Gastrocnemius medialis (tissue), 4 donors: ENCODE data around the gene NDRG4. TPM values are rescaled to one million over a fixed set of nuclear protein-coding genes. Genes with fewer than 3 reads are reported as not detected.
A peak's percentile ranks its signal among the peaks of the same experiment; 100 is the strongest.

ENCODE experiments used
- ATAC-seq, 2 donors: fragments of 150-250 bp; one replicate each; pipeline ENCODE4 v1.9.1; 2016
- DNase-seq, 2 donors: peaks; one replicate each; pipeline ENCODE4 v3.0.0-alpha.2; 2019
- H3K27ac ChIP-seq, 4 donors: fragments of 200-600 bp; sonication (generic); 1 replicate in 1 of 4; 2 replicates in 3 of 4; pipeline ENCODE4 v1.5.1; 2016 to 2018; ENCODE audit warnings: mild to moderate bottlenecking in 2 of 4, moderate library complexity in 1 of 4
- H3K27me3 ChIP-seq, 3 donors: fragments of 200-600 bp; sonication (generic) in 2 of 3; 1 replicate in 1 of 3; 2 replicates in 2 of 3; pipeline versions ENCODE4 v1.5.1 to v1.6.0; 2016 to 2019; ENCODE audit warnings: mild to moderate bottlenecking in 1 of 3, moderate library complexity in 1 of 3
- H3K36me3 ChIP-seq, 2 donors: fragments of 200-600 bp; sonication (generic) in 1 of 2; one replicate each; pipeline ENCODE4 v1.5.1; 2017 to 2018
- H3K4me1 ChIP-seq, 2 donors: fragments of 200-600 bp; sonication (generic) in 1 of 2; one replicate each; pipeline ENCODE4 v1.5.1; 2016 to 2017; ENCODE audit warnings: mild to moderate bottlenecking in 2 of 2
- H3K4me3 ChIP-seq, 4 donors: fragments of 200-600 bp; sonication (generic) in 3 of 4; 1 replicate in 1 of 4; 2 replicates in 3 of 4; pipeline ENCODE4 v1.5.1; 2016 to 2019; ENCODE audit warnings: mild to moderate bottlenecking in 2 of 4
- H3K9me3 ChIP-seq, 3 donors: fragments of 200-600 bp; sonication (generic) in 2 of 3; 1 replicate in 1 of 3; 2 replicates in 2 of 3; pipeline ENCODE4 v1.5.1; 2016 to 2019
- POLR2A ChIP-seq, 2 donors: fragments of 450-650 bp; IDR thresholded peaks; one replicate each; pipeline ENCODE4 v1.6.1; 2017; ENCODE audit warnings: antibody characterized with exemption in 2 of 2, mild to moderate bottlenecking in 2 of 2, moderate library complexity in 2 of 2
- in situ Hi-C, 4 donors: fragments of 200-750 bp; cut with MboI; loops; one replicate each; pipeline versions ENCODE4 v1.15.0 to v1.8.0; 2017; ENCODE audit warnings: low sequenced_read_pairs in 4 of 4
- intact Hi-C: fragments of 100-400 bp; cut with DNase I; formaldehyde crosslinking; loops from one replicate; pipeline ENCODE4 v1.15.1; 2023; ENCODE audit warnings: low total_unique reads
- total RNA-seq, 4 donors: library from RNA; depleted of rRNA; stranded (reverse); fragments of >200 nt; gene quantifications; one replicate each; pipeline versions ENCODE4 v1.1.0 to v1.2.3, GENCODE V29; 2016
- TF ChIP-seq, protein P1 (sequence below), 5 experiments: fragments of 450-650 bp in 3 of 5; fragments of 200-600 bp in 2 of 5; sonication (generic) in 2 of 5; IDR thresholded peaks in 4 of 5; conservative IDR thresholded peaks in 1 of 5; 1 replicate in 4 of 5; 2 replicates in 1 of 5; pipeline ENCODE4 v1.5.1; 2016 to 2019; ENCODE audit warnings: antibody characterized with exemption in 5 of 5, mild to moderate bottlenecking in 3 of 5, moderate library complexity in 3 of 5

NDRG4 gene
- total RNA-seq, 4 donors from 2014 or later = 2.0 to 13.3 (median 6.5) TPM

DNA sequence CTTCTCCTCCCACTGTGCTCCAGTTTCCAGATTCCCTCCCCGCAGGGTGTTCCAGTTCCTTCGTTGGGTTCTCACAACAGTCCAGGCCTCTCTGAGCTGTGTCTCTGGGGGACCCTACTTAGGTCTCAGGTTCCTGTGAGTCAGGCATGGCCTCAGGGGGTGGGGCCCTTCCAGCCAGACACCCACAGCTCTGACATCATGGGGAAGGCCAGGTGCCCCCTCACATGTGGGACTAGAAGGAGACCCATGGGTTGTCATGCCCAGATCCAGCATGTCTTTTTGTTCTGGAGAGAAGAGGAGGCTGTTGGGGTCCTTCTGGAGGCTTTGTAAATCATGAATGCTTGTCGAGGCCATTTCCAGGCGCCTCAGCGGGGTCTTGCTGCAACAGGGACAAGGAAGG, 32.0 kb upstream of the NDRG4 start:
- Histone ChIP-seq H3K4me3 (no peak overlapping the region), H3K36me3 (no peaks in the 10 kb centered on the region), H3K27me3 (peaks cover 30 to 50% (median 37%) of the 10 kb centered on the region in 3 donors), H3K4me1 (peaks cover 0 to 7% of the 10 kb centered on the region in 2 donors), H3K27ac (no peak overlapping the region), H3K9me3 (no peaks in the 10 kb centered on the region)
- TF ChIP-seq POLR2A (IDR thresholded peaks at IDR 0.05) = no peak
- TF ChIP-seq, protein P1, sequence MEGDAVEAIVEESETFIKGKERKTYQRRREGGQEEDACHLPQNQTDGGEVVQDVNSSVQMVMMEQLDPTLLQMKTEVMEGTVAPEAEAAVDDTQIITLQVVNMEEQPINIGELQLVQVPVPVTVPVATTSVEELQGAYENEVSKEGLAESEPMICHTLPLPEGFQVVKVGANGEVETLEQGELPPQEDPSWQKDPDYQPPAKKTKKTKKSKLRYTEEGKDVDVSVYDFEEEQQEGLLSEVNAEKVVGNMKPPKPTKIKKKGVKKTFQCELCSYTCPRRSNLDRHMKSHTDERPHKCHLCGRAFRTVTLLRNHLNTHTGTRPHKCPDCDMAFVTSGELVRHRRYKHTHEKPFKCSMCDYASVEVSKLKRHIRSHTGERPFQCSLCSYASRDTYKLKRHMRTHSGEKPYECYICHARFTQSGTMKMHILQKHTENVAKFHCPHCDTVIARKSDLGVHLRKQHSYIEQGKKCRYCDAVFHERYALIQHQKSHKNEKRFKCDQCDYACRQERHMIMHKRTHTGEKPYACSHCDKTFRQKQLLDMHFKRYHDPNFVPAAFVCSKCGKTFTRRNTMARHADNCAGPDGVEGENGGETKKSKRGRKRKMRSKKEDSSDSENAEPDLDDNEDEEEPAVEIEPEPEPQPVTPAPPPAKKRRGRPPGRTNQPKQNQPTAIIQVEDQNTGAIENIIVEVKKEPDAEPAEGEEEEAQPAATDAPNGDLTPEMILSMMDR (IDR thresholded peaks at IDR 0.05 in 4 of 5, conservative IDR thresholded peaks at IDR 0.05 in 1 of 5) = no peak
- intact Hi-C loops (no loop called here), in situ Hi-C loops (no loop called here)
- no peak for ATAC-seq
- no peak for DNase-seq

DNA sequence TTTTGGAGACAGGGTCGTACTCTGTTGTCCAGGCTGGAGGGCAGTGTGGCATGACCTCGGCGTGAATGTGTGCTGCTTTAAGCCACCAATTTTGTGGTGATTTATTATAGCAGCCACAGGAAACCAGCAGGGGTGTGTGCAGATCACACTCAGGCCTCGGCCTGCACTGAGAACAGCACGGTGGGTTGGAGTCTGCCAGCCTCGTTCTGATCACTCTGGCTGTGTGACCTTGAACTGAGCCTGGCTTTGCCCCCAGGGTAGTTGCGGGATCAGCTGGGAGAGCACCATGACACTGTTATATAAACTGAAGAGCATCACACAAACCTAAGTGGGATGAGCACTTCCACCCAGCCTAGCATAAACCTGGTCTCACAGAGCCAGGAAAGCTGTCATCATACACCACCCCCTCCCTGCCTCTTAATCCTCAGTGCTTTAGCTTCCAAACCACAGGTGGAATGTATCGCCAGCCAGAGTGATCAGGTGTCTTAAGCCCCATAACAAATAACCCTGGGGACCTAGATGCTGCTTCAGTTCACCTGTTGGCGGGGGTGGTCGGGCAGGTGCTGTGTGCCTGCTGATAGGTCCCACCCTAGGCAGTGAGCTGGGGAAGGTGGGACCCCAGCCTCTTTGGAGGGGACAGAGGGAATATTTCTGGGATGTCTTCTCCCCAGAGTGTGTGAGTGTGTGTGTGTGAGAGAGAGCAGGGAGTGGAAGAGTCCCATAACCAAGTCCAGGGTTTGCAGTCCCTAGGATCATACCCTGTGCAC, 28.6 kb upstream of the NDRG4 start:
- DNase-seq (no peak), ATAC-seq (no peak)
- intact Hi-C loops = no loop called here
- Histone ChIP-seq H3K27ac (peak overlapping the region in 2 of 4 donors; percentile 44), H3K4me1 (no peaks in the 10 kb centered on the region), H3K27me3 (peaks cover 7 to 22% (median 9%) of the 10 kb centered on the region in 3 donors), H3K9me3 (no peaks in the 10 kb centered on the region), H3K4me3 (no peak overlapping the region), H3K36me3 (no peaks in the 10 kb centered on the region)
- in situ Hi-C loops = no loop called here
- TF ChIP-seq, protein P1 (IDR thresholded peaks at IDR 0.05 in 4 of 5, conservative IDR thresholded peaks at IDR 0.05 in 1 of 5) = no peak
- no peak for TF ChIP-seq POLR2A (IDR thresholded peaks at IDR 0.05)

DNA sequence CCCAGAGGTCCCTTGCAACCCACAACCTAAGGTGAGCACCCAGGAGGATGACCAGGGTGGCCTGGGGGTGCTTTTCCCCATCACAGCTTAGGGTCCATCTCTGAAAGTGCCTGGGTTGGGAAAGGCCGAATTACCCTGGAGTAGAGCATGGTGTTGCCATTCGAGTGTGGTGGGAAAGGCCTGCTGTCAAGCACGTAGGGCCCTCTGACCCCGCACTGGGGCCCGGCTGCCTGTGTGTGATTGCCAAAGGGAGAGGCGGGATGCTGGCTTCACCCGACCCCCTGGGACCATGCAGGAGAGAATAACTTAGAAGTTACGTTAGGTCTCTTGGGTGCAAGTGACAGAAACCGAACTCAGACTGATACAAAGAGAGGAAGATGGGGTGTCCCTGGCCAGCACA, 27.7 kb upstream of the NDRG4 start:
- no peaks in the 10 kb centered on the region for H3K4me1 ChIP-seq
- DNase-seq = no peak
- in situ Hi-C loops = no loop called here
- TF ChIP-seq, protein P1 (IDR thresholded peaks at IDR 0.05 in 4 of 5, conservative IDR thresholded peaks at IDR 0.05 in 1 of 5) = no peak
- no peak for TF ChIP-seq POLR2A (IDR thresholded peaks at IDR 0.05)
- no peak overlapping the region for H3K4me3 ChIP-seq
- intact Hi-C loops = no loop called here
- no peaks in the 10 kb centered on the region for H3K9me3 ChIP-seq
- peak overlapping the region in 3 of 4 donors; percentile 25 to 44 (median 44) for H3K27ac ChIP-seq
- H3K36me3 ChIP-seq = no peaks in the 10 kb centered on the region
- peaks cover 0 to 13% (median 5%) of the 10 kb centered on the region in 3 donors for H3K27me3 ChIP-seq
- ATAC-seq = no peak

DNA sequence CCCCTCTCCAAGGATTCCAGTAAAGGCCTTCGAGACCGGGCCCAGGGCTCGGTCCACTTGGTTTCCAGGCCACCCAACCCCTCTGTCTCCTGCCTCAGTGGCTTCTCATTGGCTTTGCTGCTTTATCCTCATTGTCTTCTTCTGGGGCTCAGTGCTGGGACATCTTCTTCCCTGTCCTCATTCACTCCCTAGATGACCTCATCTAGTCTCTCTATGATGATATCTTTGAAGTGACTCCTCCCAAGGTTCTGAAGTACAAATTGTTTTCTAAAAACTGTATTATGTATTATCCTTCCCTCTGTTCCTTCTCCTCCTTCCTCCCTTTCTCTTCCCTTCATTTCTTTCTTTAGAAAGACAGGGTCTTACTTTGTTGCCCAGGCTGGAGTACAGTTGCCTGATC, 27.1 kb upstream of the NDRG4 start:
- TF ChIP-seq, protein P1 (IDR thresholded peaks at IDR 0.05 in 4 of 5, conservative IDR thresholded peaks at IDR 0.05 in 1 of 5) = no peak
- no peak for TF ChIP-seq POLR2A (IDR thresholded peaks at IDR 0.05)
- peak overlapping the region in 3 of 4 donors; percentile 44 to 54 (median 44) for H3K27ac ChIP-seq
- in situ Hi-C loops = no loop called here
- H3K4me1 ChIP-seq = no peaks in the 10 kb centered on the region
- intact Hi-C loops = no loop called here
- no peak overlapping the region for H3K4me3 ChIP-seq
- DNase-seq (no peak), ATAC-seq (no peak)
- H3K36me3 ChIP-seq = no peaks in the 10 kb centered on the region
- H3K9me3 ChIP-seq = no peaks in the 10 kb centered on the region
- H3K27me3 ChIP-seq = peaks cover 0 to 8% (median 5%) of the 10 kb centered on the region in 3 donors
